Activated gamma-delta T cell treated with anti-CD3 and anti-CD28 coated beads, Interleukin-2, amount 50 U/mL, for 16 hours (primary cell): ENCODE results near the gene PDHX.

Experiments
- DNase-seq: peaks from one replicate; pipeline ENCODE4 v3.0.0-alpha.2; 2020; ENCODE audit warnings: low read depth

The PDHX gene

DNA sequence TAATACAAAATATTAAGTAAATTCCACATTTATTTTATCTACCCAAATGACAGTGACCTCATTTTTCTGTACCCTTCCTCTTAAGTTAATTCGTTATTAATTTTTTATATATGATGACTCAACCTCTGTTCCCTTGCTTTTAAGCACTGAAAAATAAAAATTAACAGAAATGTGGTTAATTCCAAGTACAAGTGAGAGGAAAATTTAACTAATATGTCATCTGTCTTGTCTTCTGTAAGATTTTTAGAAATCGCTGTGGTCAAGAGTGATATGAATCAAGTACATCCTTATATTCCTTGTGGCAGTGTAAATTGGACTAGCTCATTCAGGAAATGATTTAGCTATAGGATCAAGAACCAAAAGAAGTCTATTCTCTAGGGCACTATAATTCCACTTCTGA, 74.5 kb downstream of the PDHX start:
- no peak for DNase-seq

DNA sequence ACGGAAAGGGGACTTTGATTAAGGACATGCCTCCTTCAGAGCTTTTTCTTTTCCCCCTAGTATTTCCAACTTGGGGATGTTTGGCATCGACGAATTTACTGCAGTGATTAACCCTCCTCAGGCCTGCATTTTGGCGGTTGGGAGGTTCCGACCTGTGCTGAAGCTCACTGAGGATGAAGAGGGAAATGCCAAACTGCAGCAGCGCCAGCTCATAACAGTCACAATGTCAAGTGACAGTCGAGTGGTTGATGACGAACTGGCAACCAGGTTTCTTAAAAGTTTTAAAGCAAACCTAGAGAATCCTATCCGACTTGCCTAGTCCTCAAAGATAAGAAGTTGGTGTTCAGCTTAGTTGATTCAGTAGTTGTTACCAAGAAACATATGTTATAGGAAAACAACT, 78.4 kb downstream of the PDHX start:
- DNase-seq = no peak

DNA sequence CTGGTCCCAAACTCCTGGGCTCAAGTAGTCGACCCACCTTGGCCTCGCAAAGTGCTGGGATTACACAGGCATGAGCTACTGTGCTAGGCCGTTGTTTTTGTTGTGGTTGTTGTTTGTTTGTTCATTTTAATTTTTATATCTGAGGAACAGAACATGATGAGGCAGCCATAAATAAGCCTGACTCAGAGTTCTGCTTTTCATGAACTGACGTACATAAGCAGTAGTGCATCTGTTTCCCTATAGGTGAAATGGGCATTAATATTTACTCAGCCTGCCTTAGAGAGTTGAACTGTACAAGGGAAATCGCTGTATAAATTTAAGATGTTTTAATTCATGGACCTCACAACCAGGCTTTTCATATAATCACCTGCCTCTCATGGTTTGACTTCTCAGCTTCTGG, 80.5 kb downstream of the PDHX start:
- no peak for DNase-seq

DNA sequence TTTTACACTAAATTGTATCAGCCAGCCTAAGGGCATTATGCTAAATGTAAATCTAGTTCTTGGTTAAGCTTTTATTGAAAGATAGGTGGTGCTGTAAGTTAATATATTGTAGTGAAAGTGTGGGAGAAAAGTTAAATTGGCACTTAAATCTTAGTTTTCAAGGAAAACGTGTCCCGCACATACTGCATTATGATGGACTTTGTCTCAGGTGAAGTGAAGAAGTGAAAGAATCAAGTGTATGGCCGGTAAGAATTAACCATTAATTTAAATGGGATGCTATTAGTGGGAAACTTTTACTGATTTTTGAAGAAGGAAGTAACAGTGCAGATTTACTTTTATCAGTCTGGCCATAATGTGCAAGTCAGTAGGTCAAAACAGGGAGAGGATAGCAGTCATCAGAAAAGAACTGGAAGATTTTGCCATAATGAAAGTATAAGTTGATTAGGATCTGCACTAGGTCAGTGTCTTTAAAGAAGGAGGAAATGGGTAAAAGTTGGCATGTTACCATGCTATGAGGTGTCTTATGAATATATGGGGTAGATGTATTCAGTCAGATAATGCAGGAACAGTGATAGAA, 81.6 kb downstream of the PDHX start:
- no peak for DNase-seq

DNA sequence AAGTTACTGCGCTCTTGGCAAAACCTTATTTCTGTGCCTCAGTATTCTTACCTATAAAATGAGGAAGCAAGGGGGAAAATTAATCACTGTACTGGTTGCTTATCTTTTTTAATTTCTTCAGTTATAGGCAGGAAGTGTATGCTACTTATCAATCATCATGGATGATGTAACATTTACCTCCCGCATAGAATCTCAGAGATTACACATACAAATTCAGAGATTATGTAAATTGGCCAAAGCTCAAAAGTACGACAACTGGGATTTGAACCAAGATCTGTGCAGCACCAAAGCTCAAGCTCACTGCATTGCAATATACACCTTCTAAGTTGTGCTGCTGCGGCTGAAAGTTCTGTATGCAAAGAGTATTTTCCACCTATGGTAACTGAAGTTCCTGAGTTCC, 83.0 kb downstream of the PDHX start:
- DNase-seq = no peak

DNA sequence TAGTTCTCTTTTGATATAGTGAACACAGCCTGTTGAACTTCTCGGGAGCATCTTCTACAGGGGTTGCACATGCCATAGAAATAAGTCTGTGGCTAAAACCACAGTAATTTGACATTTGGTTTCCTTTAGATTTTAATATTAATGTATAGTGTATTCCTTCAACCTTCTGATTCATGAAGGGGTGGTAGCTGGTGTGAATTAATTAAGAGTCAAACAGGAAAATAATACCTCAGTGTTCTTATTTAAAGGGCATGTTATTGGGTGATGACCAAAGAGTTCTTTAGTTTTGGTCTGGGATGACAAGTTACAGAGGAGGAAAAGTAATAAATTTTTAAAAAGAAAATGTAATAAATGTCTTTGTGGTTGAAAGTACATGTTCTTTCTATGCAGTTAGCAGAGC, 86.8 kb downstream of the PDHX start:
- no peak for DNase-seq

DNA sequence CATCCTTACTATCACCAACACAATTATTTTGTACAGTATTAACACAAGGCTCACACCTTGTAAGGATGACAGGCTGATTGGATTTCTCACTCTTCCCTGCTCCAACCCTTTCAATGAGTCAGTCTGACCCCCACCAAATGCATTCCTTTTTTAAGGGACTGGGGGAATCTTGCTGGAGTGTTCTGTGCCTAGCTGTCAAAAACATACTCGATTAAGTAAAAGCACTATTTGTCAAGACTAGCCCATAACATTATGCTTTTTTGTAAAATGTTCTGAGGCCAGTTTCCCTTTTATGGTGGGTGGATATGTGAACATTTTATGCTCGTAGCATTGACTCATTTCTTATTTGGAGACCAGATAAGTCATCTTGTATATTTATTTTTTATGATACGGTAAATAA, 87.2 kb downstream of the PDHX start:
- DNase-seq = no peak

DNA sequence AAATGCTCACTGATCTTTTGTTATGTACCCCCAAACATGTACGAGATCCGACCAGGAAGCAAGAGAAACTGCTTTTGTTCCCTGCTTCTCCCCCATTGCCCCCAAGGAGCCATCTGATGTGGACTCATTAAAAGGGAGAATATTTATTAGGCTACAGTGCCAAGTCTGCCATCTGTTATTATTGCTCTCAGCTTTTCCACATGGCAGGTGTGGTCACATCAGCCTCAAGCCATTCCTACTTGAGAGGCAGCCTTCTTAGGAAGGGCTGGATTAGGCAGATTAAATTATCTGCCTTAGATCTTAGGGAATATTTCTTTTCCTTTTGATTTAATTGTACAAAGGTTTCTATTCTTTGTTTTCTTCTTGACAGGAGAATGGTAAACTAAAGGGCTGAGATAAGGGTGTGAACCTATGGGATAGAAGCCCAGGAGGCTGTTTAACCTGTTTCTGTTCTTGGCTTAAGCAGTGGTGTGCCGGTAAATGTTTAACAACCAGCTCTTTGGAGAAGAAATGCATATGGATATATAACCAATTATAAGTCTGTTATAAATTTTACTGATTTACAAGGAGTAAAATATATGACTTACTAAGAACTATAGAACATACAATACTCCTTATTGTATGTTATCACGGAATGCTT, 88.8 kb downstream of the PDHX start:
- DNase-seq = no peak

DNA sequence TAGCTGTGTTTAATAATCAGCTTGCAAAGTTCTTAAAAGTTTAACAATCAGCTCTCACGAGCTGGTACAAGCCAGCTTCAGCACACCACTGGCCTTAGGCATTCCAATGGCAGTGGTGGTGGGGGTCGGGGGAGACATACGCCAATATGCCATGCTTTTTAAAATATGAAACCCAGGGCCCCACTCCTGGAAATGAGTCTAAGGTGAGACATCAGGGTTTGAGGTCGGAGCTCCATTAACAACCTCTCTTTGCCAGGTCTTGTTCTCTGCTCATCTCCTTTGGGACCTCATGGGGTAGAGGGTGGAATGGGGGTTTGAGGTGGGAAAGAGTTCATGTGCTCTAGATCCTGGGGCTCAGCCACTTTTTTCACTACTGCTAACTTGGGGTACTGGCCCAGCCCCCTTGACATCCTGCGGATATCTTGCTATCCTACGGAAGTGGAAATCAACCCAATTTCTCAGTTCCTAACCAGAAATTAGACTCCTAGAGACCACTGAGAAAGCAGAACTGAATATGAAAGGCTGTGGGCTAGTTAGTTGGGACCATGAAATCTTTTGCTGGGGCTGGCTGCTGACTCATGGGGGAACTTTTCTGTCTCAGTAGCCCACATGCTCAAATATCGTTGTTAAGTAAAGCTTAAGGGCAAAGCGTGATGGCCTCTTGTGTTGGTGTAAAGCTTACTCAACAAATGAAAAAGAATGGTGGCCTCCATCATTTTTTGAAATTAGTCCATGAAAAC, 90.1 kb downstream of the PDHX start:
- no peak for DNase-seq

DNA sequence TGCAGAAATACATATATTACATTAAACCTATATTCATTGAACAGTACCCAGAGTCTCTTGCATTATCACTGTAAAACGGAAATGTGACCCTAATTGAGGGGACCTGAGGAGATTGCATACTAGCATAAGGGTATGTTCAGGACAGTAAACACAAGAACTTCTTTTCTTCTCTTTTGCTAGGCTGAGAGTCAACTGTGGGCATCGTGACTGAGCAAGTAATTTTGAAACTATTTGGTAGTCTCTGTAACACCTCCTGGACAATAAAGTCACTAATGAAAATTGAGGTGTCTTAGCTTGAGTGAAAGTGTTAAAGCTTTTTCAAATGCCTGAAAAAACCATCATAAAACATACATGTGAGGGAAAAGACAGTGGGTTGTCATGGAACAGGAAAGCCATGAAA, 90.9 kb downstream of the PDHX start:
- DNase-seq = no peak

DNA sequence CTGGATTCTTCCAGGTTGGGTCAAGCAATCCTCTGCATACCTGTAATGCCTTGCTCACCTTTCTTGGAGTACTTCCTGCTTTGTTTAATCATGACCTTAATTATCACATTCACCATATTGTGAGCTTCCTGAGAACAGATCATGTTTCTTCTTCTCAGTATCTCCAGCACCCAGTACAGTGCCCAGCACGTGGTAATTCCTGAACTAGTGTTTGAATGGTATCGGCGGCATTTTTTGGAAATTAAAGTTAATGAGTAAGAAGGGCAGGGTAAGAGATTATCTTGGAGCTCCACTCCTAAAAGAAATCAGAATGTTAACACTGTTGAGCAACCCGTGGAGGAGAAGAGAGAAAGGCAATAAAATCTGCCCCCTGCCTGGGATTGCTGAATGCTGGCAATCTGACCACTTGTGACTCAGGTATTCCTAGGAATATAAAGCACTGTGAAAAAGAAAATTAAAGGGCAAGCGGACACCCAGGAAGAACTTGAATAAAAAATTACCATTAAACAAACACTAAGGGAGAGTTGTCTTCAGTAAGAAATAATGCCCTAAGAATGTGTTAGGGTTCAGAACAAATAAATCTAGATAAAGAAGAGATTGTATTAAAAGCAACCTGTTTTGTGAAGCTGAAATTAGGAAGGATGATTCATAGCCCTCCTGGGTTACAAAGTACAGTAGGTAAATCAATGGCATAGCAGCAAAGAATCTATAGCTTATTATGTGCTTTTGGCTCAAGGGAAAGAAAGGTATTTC, 92.9 kb downstream of the PDHX start:
- no peak for DNase-seq

DNA sequence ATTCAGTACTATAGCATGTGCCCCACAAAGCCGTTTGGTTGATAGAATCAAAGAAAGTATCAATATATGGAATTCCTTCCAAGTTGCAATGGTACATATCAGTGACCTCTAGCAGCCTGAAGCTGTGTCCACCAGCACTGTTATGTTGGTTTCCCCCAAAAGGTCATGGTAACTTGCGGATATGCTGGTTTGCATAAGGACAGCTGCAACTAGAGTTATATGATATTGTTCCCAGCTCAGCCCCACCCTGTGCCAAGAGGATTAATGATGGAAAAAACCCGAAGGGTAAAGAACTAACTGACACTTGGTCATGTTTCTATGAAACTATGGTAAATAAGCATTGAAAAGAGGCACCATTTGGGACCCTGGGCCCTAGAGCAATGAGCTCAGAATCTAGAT, 93.5 kb downstream of the PDHX start:
- no peak for DNase-seq

DNA sequence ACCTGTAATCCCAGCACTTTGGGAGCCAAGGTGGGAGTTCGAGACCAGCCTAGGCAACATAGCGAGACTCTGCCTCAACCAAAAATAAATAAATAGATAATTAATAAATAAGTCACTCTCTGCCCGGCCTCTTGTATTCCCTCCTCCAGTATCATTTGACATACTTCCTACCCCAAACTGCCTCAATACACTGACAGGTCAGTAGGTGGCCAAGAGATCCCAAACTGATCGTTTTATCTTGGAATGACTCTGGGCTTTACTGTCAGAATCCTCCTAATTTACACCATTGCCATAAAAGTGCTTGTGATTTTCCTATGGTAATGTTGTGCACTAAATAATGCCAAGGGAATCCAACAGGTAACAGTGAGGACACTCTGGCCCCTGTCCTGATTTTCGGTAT, 94.2 kb downstream of the PDHX start:
- no peak for DNase-seq

DNA sequence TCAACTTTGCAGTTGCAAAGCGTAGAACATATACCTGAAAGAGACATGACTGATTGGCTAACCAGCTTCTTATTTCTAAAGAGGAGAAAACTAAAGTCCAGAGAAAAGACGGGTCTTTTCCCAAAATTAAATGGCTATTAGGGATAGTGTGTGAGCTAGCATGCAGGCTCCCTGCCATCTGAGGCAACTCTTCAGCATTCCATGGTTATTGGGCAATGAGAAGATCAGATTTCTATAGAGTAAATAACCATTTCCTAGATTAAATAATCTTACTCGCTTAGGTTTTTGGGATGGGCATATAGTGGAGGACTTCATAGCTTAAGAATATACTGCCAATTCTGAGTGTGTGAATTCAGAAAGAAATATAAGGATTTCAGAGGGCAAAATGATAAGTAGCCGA, 95.0 kb downstream of the PDHX start:
- DNase-seq = no peak

DNA sequence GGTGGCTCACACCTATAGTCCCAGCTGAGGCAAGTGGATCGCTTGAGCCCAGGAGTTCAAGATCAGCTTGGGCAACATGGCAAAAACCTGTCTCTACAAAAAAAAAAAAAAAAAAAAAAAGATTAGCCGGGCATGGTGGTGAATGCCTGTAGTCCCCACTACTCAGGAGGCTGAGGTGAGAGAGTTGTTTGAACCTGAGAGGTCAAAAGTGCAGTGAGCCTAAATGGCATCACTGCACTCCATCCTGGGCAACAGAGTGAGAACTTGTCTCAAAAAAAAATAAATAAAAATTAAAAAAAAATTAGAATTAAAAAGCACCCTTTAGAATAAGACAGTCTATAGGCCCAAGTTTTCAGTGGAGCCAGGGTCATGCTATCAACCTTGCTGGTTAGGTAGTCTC, 95.5 kb downstream of the PDHX start:
- DNase-seq = no peak

DNA sequence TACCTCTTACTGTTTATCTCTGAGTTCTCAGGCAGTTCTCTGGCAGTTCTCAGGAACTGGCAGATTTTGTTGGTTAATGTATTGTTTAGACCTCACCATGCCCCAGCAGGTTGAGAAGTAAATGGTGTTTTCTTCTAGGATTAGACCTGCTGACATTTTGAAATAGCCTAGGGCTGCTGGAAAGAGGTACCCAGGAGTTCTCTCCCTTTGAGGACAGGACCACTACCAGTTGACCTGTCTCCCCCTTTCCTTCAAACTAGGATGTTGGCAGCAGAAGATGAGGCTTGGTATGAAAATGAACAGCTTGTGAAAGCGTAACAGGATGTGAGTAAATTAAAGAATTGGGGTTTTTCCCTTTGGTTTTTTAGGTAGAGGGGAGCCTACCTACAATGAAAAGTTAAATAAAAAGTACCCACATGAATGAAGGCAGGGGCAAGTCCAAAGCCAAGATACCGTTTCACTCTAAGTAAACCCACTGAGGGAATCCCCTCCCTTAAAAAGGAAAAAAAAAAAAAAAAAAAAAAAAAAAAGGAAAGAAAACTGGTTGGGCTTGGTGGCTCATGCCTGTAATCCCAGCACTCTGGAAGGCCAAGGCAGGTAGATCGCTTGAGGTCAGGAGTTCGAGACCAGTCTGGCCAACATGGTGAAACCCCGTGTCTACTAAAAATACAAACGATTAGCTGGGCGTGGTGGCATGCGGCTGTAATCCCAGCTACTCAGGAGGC, 96.2 kb downstream of the PDHX start:
- DNase-seq = no peak

DNA sequence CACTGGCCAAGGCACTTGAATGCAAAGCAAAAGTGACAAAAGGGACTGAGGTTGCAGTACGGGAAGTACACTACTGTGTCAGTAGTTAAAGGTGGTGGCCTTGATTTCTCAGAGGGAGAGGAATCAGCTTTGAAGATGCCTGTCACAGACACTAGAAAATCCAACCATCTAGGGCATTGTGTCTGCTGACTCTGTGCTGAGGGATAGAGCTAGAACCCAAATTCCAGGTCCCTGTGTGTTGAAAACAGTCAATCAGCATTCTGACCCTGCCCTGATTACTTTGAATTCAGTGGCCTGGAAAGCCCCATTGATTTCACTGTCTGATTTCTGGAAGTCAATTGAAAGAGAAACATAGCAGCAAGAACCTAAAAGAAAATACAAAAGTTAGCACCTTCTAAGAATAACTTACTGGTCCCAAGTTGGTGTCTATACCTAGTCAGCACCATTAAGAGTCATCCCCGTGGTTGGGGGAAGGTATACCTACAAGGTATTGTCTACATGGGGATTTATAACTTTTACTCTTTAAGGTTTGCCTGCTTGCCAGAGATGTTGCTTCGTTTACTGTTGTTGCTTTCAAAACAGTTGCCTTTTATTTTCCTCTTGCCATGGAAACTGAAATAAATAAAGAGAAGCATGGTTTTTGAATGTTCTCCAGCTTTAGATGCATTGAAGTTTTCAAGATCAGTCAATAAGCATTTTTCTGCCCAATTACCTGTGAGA, 97.3 kb downstream of the PDHX start:
- no peak for DNase-seq

DNA sequence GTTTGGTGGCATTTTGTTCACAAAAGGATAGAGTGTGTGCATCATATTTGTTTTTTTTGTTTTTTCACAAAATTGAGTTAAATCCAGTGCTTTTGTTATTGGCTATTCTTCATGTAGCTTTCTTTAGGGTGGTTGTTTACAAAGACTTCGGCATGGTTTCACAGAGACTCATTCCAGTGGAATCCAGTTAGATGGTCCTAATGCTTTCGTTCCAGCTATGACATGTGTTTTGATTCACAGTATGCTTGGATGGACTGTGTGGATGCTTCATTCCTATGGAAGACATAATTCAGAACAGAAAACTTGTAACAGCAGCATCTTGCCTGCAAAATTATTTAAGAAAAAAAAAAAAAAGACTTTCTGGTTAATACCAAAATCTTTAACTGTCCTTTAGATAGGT, 97.9 kb downstream of the PDHX start:
- DNase-seq = no peak

DNA sequence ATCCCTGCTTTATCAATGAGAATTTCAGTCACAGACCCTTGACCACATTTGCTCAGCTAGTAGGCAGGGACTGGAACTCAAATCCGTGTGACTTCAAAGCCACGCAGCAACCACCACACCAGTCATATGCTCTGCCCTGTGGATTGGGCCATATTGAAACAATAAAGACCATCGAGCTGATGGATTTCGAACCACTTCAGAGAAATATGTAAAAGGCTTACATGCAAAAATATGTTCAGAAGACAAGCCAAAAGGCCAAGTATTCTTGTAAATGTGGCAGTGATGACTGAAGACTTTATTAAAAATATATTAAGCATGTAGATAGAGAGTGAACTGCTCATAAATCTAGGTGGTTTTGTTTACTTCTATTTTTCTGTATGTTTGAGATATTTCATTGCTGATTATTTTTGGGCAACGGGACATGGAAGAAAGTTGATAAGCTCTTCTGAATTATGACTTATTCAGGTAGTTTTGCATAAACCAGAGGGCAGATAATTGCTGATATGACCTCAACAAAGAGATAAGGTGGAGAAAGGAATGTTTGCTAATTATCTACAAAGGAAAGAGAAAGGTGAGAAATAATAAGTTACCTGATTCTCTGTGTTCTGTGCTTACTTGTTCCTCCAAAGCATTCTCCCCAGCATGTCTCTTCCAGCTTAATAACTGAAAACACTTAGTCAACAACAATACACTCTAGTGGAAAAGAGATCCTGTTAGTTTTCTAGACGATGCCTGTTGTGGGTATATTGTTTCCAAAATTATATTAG, 99.4 kb downstream of the PDHX start:
- no peak for DNase-seq

DNA sequence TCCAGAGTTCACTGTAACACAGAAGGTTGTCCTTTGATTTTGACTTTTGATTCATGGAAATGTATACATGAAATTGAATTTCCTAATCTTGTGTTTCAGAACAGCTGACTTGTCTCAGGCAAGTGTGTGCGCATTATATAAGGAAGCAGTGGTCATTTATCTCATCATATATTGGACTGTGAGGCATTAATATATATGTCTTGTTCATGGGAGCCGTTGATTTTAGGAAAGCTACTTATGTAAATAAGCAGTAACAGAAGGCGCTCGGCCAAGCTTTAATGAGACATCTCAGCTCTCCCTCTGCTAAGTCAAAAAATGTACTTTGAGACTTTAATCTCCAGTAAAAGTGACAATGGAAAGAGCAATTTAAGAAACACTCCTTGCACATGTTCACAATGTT, 100.5 kb downstream of the PDHX start:
- no peak for DNase-seq
